ENCODE results near the gene CCM2.

CCM2 gene

GRCh38 chr7:45035371-45035770 lies 35.4 kb downstream of the CCM2 start:
- no peak for DNase-seq (ENCODE audit: low read depth)

GRCh38 chr7:45035893-45036292 lies 35.9 kb downstream of the CCM2 start:
- DNase-seq (ENCODE audit: low read depth): no peak

GRCh38 chr7:45036317-45036716 lies 36.3 kb downstream of the CCM2 start:
- DNase-seq (ENCODE audit: low read depth): no peak

GRCh38 chr7:45036796-45037195 lies 36.8 kb downstream of the CCM2 start:
- DNase-seq (ENCODE audit: low read depth): no peak

- DNase-seq (ENCODE audit: low read depth): no peak
Measured at GRCh38 chr7:45037876-45038275, 37.9 kb downstream of the CCM2 start.

- no peak for DNase-seq (ENCODE audit: low read depth)
Measured at GRCh38 chr7:45039106-45039505, 39.1 kb downstream of the CCM2 start.

GRCh38 chr7:45044338-45044737 lies 44.3 kb downstream of the CCM2 start:
- DNase-seq (ENCODE audit: low read depth): no peak

- no peak for DNase-seq (ENCODE audit: low read depth)
Measured at GRCh38 chr7:45048748-45049147, 48.7 kb downstream of the CCM2 start.

- no peak for DNase-seq (ENCODE audit: low read depth)
Measured at GRCh38 chr7:45050198-45050597, 50.2 kb downstream of the CCM2 start.

GRCh38 chr7:45052011-45052410 lies 52.0 kb downstream of the CCM2 start:
- no peak for DNase-seq (ENCODE audit: low read depth)

- no peak for DNase-seq (ENCODE audit: low read depth)
Measured at GRCh38 chr7:45053401-45053800, 53.4 kb downstream of the CCM2 start.

- DNase-seq (ENCODE audit: low read depth): no peak
Measured at GRCh38 chr7:45053941-45054340, 53.9 kb downstream of the CCM2 start.

GRCh38 chr7:45054442-45054841 lies 54.4 kb downstream of the CCM2 start:
- DNase-seq (ENCODE audit: low read depth): no peak

- DNase-seq (ENCODE audit: low read depth): no peak
Measured at GRCh38 chr7:45055016-45055415, 55.0 kb downstream of the CCM2 start.

GRCh38 chr7:45055594-45056219 lies 55.7 kb downstream of the CCM2 start:
- DNase-seq (ENCODE audit: low read depth): no peak

- no peak for DNase-seq (ENCODE audit: low read depth)
Measured at GRCh38 chr7:45057878-45058277, 57.9 kb downstream of the CCM2 start.

- no peak for DNase-seq (ENCODE audit: low read depth)
Measured at GRCh38 chr7:45060295-45060694, 60.3 kb downstream of the CCM2 start.

- DNase-seq (ENCODE audit: low read depth): no peak
Measured at GRCh38 chr7:45061352-45061751, 61.4 kb downstream of the CCM2 start.

GRCh38 chr7:45061806-45062425 lies 61.9 kb downstream of the CCM2 start:
- DNase-seq (ENCODE audit: low read depth): no peak

- DNase-seq (ENCODE audit: low read depth): no peak
Measured at GRCh38 chr7:45064047-45064725, 64.2 kb downstream of the CCM2 start.

GRCh38 chr7:45065031-45065995 lies 65.3 kb downstream of the CCM2 start:
- DNase-seq (ENCODE audit: low read depth): no peak

GRCh38 chr7:45066409-45066808 lies 66.4 kb downstream of the CCM2 start:
- DNase-seq (ENCODE audit: low read depth): no peak
